ENCODE results near the gene SLC43A1. TPM values are rescaled to one million over a fixed set of nuclear protein-coding genes. Genes with fewer than 3 reads are reported as not detected.

SLC43A1 gene
- 13.5 and 22.3 TPM in 2 replicates for total RNA-seq

GRCh38 chr11:57515332-57516060, at the start of gene SLC43A1:
Gene SLC43A1, minus strand, starts transcription at chr11:57515702. Its CDS starts 1,591 bp downstream, at chr11:57514111.

DNA sequence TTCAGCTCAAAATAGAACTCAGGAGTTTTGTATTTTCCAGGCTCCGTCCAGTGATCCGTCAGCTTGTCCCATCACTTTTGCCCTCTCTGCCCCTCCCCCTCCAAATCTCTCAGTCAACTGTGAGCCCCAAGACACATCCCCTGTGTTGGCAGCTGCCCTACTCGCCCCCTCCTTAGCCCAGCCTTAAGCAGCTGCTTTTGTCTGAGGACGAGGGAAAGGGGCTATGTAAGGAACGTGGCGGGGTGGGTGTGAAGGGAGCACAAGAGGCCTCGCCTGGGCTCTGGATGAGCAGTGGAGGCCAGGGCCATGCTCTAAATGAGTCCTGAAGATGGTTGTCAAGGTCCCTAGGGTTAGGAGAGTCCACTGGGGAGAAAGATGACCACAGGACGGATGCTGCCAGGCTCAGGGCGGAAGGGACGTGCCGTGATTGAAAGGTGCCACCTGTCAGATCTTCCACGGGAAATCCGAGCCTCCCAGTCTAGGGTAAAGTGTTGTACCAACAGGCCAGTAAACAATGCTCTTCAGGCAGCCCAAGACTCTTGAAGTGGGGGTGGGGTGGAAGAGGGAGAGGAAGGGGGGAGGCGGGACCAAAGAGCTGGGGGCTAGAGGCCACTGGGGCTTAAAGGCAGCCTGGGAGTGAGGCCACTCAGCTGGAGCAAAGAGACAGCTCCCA, 21.6 kb upstream of the SLC43A1 start, which contains the start of gene SMTNL1:
TSS of gene SMTNL1 (plus strand) at position 649 of the 673 bp plus-strand sequence. CDS start 5,048 bp downstream, outside the sequence.

GRCh38 chr11:57530596-57531507, 15.3 kb upstream of the SLC43A1 start, which contains the start of gene TIMM10:
Gene TIMM10, minus strand, starts transcription at chr11:57530754. Its CDS starts 565 bp downstream, at chr11:57530189.

DNA sequence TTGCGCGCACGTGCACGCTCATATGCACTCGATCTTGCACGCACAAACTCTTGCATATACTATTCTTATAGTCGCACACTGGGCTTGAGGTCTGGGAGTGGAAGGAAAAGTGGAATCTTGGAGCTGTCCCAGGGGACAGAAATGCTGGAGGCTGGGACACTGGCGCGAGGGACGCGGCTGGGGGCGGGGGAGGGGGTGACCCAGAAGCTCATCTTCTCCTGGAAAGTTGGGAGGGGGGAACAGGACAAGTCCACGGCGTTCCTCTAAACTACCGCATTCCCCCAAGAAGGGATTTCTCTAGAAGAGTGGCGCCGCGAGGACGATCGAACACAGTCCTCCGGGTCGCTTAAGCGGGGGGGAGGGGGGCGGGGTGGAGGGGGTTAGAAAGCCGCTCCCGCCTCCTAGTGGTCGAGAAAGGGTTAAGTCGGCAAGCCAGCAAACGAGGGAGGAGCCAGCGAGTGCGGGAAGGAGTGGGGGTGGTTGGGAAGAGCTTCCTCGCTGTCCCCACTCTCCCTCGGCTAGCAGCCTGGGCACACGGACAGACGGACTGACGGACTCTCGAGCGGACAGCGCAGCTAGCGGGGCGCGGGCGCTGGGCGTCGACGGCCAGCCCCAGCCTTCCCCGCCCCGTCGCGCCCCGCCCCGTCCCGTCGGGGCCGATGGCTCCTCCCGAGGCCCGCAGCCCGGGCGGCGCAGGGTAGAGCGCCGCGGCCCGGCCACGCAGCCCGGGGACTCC, 55.3 kb downstream of the SLC43A1 start, which contains the start of gene RTN4RL2:
TSS of gene RTN4RL2 (plus strand) at position 507 of the 736 bp plus-strand sequence. CDS start 338 bp downstream, outside the sequence.

Other genes with a start within 250 kb of the SLC43A1 start
- 45.7 and 47.4 TPM in 2 replicates for gene TNKS1BP1, start 190.8 kb downstream of the SLC43A1 start, total RNA-seq
- gene SSRP1, start 179.8 kb downstream of the SLC43A1 start, total RNA-seq, result 38.7 and 62.8 TPM in 2 replicates
- not detected in 2 replicates for gene P2RX3, start 177.3 kb downstream of the SLC43A1 start, total RNA-seq
- not detected in 2 replicates for gene PRG3, start 134.6 kb downstream of the SLC43A1 start, total RNA-seq
- 0.11 and 0.26 TPM in 2 replicates for gene PRG2, start 125.1 kb downstream of the SLC43A1 start, total RNA-seq
- 15.4 and 15.6 TPM in 2 replicates for gene SLC43A3, start 88.6 kb downstream of the SLC43A1 start, total RNA-seq
- 0.11 TPM in 1 of 2 replicates, not detected in the other for gene RTN4RL2, start 55.2 kb downstream of the SLC43A1 start, total RNA-seq
- gene TIMM10, start 15.1 kb upstream of the SLC43A1 start, total RNA-seq, result 33.8 and 35.8 TPM in 2 replicates
- not detected in 2 replicates for gene SMTNL1, start 21.9 kb upstream of the SLC43A1 start, total RNA-seq
- 32.1 and 39.1 TPM in 2 replicates for gene UBE2L6, start 52.0 kb upstream of the SLC43A1 start, total RNA-seq
- gene SERPING1, start 82.0 kb upstream of the SLC43A1 start, total RNA-seq, result not detected in 2 replicates
- 0.09 and 0.11 TPM in 2 replicates for gene YPEL4, start 134.2 kb upstream of the SLC43A1 start, total RNA-seq
- gene CLP1, start 142.1 kb upstream of the SLC43A1 start, total RNA-seq, result 18.7 and 20.9 TPM in 2 replicates
- gene ZDHHC5, start 152.4 kb upstream of the SLC43A1 start, total RNA-seq, result 33.7 and 35.9 TPM in 2 replicates
- gene MED19, start 196.5 kb upstream of the SLC43A1 start, total RNA-seq, result 9.3 and 12.0 TPM in 2 replicates
- 40.3 and 45.0 TPM in 2 replicates for gene TMX2, start 196.9 kb upstream of the SLC43A1 start, total RNA-seq
- 82.9 and 85.4 TPM in 2 replicates for gene SELENOH, start 225.8 kb upstream of the SLC43A1 start, total RNA-seq
- not detected in 2 replicates for gene BTBD18, start 236.1 kb upstream of the SLC43A1 start, total RNA-seq
- 227 and 279 TPM in 2 replicates for gene CTNND1, start 246.1 kb upstream of the SLC43A1 start, total RNA-seq